ENCODE measurements around the gene ARMCX5. TPM values are rescaled to one million over a fixed set of nuclear protein-coding genes. Genes with fewer than 3 reads are reported as not detected.

ARMCX5 gene
- total RNA-seq (10 to 100 TPM in 1 of 4 donors, 1 to 10 TPM in 3; 5.0 to 10.0 (median 6.9) TPM), polyA plus RNA-seq (1 to 10 TPM; 7.2 to 8.2 (median 7.2) TPM)

GRCh38 chrX:102599084-102599950 lies at the start of gene ARMCX5:
Gene ARMCX5, plus strand, starts transcription at chrX:102599515. Its CDS starts 2,627 bp downstream, at chrX:102602142.
- no peak for TF ChIP-seq EP300 (IDR thresholded peaks at IDR 0.05)
- peak; percentile 68 to 87 (median 82) for TF ChIP-seq POLR2AphosphoS5 (IDR thresholded peaks at IDR 0.05)
- peak; percentile 27 to 41 for TF ChIP-seq POLR2A (IDR thresholded peaks at IDR 0.05)
- TF ChIP-seq, protein P1, sequence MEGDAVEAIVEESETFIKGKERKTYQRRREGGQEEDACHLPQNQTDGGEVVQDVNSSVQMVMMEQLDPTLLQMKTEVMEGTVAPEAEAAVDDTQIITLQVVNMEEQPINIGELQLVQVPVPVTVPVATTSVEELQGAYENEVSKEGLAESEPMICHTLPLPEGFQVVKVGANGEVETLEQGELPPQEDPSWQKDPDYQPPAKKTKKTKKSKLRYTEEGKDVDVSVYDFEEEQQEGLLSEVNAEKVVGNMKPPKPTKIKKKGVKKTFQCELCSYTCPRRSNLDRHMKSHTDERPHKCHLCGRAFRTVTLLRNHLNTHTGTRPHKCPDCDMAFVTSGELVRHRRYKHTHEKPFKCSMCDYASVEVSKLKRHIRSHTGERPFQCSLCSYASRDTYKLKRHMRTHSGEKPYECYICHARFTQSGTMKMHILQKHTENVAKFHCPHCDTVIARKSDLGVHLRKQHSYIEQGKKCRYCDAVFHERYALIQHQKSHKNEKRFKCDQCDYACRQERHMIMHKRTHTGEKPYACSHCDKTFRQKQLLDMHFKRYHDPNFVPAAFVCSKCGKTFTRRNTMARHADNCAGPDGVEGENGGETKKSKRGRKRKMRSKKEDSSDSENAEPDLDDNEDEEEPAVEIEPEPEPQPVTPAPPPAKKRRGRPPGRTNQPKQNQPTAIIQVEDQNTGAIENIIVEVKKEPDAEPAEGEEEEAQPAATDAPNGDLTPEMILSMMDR (IDR thresholded peaks at IDR 0.05) = peak in 2 of 4 experiments; percentile 13 to 21
- WGBS, 2 donors = 0 to 1% methylated on average over 42 of the region's 42 CpGs
- intact Hi-C loops (cut with DNase I) = loop anchor here (1.0 to 2.0 kb wide), 2 partner anchors 52 to 113 kb away; partner anchors contain the start of genes GPRASP1 and GPRASP2

DNA sequence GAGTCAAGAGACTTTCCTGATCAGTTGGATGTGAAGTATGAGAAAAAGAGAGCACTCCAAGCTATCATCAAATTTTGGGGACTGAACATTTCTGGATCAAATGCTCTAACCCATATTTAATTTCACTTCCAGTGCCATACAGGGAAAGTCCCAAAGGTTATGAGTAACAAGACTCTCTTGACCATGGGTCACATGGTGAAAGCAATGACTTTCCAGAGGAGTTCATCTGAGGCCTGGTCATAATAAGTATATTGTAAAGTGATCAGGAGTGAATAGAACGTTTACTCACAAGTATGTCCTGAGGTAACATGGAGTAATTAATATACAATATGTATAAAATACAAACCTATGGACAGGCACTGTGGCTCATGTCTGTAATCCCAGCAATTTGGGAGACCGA lies 40.7 kb upstream of the ARMCX5 start:
- H3K27ac ChIP-seq = no peak overlapping the region
- WGBS, 2 donors = 62 to 88% methylated on average over 2 of the region's 2 CpGs
- H3K4me3 ChIP-seq = no peak overlapping the region
- TF ChIP-seq POLR2A (IDR thresholded peaks at IDR 0.05) = no peak
- no peak for TF ChIP-seq POLR2AphosphoS5 (IDR thresholded peaks at IDR 0.05)
- TF ChIP-seq EP300 (IDR thresholded peaks at IDR 0.05) = no peak
- TF ChIP-seq, protein P1 (IDR thresholded peaks at IDR 0.05) = no peak
- intact Hi-C loops (cut with DNase I) = no loop called here
- H3K36me3 ChIP-seq = no peaks in the 10 kb centered on the region
- no peaks in the 10 kb centered on the region for H3K9me3 ChIP-seq
- no peaks in the 10 kb centered on the region for H3K27me3 ChIP-seq
- no peak for DNase-seq
- H3K4me1 ChIP-seq = no peaks in the 10 kb centered on the region

More at GRCh38 chrX:102599084-102599950, at the start of gene ARMCX5:
- Histone ChIP-seq H3K27ac (peak within 1 kb of the TSS; percentile 75 to 80 (median 76)), H3K4me3 (peak within 1 kb of the TSS; percentile 37 to 59 (median 54)), H3K9me3 (no peaks in the 10 kb centered on the region), H3K4me1 (peaks cover 0 to 4% (median 0%) of the 10 kb centered on the region in 4 donors), H3K36me3 (no peaks in the 10 kb centered on the region), H3K27me3 (no peaks in the 10 kb centered on the region)
- DNase-seq = peak; percentile 83

DNA sequence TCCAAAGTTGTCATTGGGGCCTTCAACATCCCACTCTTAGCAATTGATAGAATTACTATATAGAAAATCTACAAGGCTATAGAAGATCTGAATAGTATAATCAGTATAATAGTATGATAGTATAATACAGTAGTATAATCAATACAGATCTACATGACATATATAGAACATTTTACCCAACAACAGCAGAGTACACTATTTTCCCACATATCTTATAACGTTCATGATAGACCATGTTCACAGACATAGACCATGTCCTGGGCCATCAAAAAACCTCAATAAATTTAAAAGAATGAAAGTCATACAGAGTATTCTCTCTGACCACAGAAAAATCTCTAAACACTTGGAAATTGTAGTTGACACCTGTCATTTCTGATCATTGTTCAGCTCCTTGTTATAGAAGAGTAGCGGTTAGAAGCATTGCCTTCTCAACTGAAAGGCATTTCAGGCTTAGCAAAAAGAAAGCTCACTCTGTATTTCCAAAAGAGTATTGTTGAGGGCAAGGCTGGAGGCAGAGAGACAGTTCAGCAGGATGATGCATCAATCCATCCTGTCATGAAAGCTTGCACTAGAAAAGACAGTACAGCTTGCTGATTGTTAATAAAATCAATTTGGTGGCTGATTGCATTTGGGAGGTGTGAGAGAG lies 38.8 kb upstream of the ARMCX5 start:
- Histone ChIP-seq H3K4me3 (no peak overlapping the region), H3K27me3 (no peaks in the 10 kb centered on the region), H3K27ac (no peak overlapping the region), H3K4me1 (no peaks in the 10 kb centered on the region), H3K9me3 (no peaks in the 10 kb centered on the region), H3K36me3 (no peaks in the 10 kb centered on the region)
- 74 to 84% methylated on average over 2 of the region's 2 CpGs for WGBS, 2 donors
- intact Hi-C loops (cut with DNase I) = no loop called here
- no peak for DNase-seq
- TF ChIP-seq POLR2AphosphoS5 (IDR thresholded peaks at IDR 0.05) (no peak), POLR2A (IDR thresholded peaks at IDR 0.05) (no peak), EP300 (IDR thresholded peaks at IDR 0.05) (no peak)
- TF ChIP-seq, protein P1 (IDR thresholded peaks at IDR 0.05) = no peak

- no peaks in the 10 kb centered on the region for H3K9me3 ChIP-seq
- no peaks in the 10 kb centered on the region for H3K27me3 ChIP-seq
- no peak for DNase-seq
- no peak overlapping the region for H3K27ac ChIP-seq
- TF ChIP-seq POLR2A (IDR thresholded peaks at IDR 0.05) (no peak), POLR2AphosphoS5 (IDR thresholded peaks at IDR 0.05) (no peak), EP300 (IDR thresholded peaks at IDR 0.05) (no peak)
- TF ChIP-seq, protein P1 (IDR thresholded peaks at IDR 0.05) = no peak
- no peaks in the 10 kb centered on the region for H3K4me1 ChIP-seq
- intact Hi-C loops (cut with DNase I) = no loop called here
- WGBS, 2 donors = 19 to 32% methylated on average over 1 of the region's 1 CpG
- no peaks in the 10 kb centered on the region for H3K36me3 ChIP-seq
- no peak overlapping the region for H3K4me3 ChIP-seq
Observed at GRCh38 chrX:102580891-102581290, 18.4 kb upstream of the ARMCX5 start.

Measured in sigmoid colon (tissue), 7 donors.